Measurements from ENCODE around the gene ADRA1B.
"Not testable (repeated sequence)": the region's sequence is repeated elsewhere in the genome, so short reads cannot be mapped to it uniquely, and the experiment has no call there.

ADRA1B gene

DNA sequence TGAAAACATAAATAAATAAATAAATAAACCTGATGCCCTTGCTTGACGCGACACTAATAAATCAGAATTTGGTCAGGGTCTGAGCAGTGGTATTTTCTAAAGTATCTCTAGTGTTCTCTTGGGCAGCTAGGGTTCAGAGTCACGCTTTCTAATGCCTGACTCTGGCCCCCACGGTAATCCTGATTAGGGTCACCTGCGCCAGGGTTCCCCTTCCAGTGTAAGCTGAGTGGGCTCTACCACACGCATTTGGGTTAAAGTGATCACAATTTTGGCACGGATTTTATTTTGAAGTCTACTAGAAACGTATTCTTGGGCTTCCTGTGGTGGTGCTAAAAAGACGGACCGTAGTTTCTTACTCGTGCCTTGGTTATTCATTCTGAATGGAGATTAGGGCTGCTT lies 93.3 kb downstream of the ADRA1B start:
- H3K36me3 ChIP-seq (ENCODE audit: control insufficient read depth, insufficient read depth, low read length): peaks cover 11% of the 10 kb centered on the region
- peaks cover 9% of the 10 kb centered on the region for H3K4me1 ChIP-seq (ENCODE audit: control insufficient read depth, insufficient read depth, low read length)
- no peaks in the 10 kb centered on the region for H3K9me3 ChIP-seq (ENCODE audit: control insufficient read depth, low read length)
- H3K27ac ChIP-seq (ENCODE audit: insufficient read depth, low read depth, low read length, poor library complexity, severe bottlenecking): peak overlapping the region; percentile 56
- 9 to 11% methylated on average over 11 of the region's 11 CpGs for WGBS, 2 experiments
- peak overlapping the region; percentile 93 for H3K4me3 ChIP-seq (ENCODE audit: insufficient read depth, low read depth, low read length)
- H3K27me3 ChIP-seq (ENCODE audit: control insufficient read depth, insufficient read depth, low read length, poor library complexity, severe bottlenecking): no peaks in the 10 kb centered on the region

DNA sequence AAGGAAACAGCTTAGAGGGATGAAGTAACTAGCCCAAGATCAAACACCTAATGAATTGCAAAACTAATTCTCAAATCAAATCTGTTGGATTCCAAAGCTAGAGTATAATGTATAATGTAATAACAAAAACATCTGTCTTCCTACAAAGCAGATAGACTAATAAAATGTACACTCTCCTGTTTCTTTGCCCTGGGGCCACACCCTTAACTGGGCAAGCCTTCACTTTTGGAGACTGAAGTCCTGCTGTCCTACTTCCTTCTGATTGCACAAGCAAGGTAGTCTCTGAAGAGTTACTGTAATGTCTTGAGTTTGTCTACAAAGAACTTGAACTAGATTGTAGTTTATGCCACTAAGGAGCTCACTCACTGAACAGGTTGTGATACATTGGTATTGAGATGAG lies 95.2 kb downstream of the ADRA1B start:
- H3K4me1 ChIP-seq (ENCODE audit: control insufficient read depth, insufficient read depth, low read length): peaks cover 9% of the 10 kb centered on the region
- no peak overlapping the region for H3K27ac ChIP-seq (ENCODE audit: insufficient read depth, low read depth, low read length, poor library complexity, severe bottlenecking)
- H3K36me3 ChIP-seq (ENCODE audit: control insufficient read depth, insufficient read depth, low read length): peaks cover 11% of the 10 kb centered on the region
- H3K9me3 ChIP-seq (ENCODE audit: control insufficient read depth, low read length): no peaks in the 10 kb centered on the region
- H3K4me3 ChIP-seq (ENCODE audit: insufficient read depth, low read depth, low read length): no peak overlapping the region
- H3K27me3 ChIP-seq (ENCODE audit: control insufficient read depth, insufficient read depth, low read length, poor library complexity, severe bottlenecking): no peaks in the 10 kb centered on the region

DNA sequence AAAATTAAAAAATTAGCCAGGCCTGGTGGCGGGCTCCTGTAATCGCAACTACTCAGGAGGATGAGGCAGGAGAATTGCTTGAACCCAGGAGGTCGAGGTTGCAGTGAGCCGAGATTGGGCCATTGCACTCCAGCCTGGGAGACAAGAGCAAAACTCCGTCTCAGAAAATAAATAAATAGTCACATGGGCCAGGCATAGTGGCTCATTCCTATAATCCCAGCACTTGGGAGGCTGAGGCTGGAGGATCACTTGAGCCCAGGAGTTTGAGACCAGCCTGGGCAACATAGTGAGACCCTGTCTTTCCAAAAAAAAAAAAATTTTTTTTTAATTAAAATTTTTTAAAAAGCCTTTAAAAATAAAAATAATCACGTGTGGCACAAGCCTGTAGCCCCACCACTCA lies 97.9 kb downstream of the ADRA1B start:
- not testable (repeated sequence) for H3K27ac ChIP-seq (ENCODE audit: insufficient read depth, low read depth, low read length, poor library complexity, severe bottlenecking); H3K27me3 ChIP-seq (ENCODE audit: control insufficient read depth, insufficient read depth, low read length, poor library complexity, severe bottlenecking); H3K9me3 ChIP-seq (ENCODE audit: control insufficient read depth, low read length); H3K4me3 ChIP-seq (ENCODE audit: insufficient read depth, low read depth, low read length); H3K4me1 ChIP-seq (ENCODE audit: control insufficient read depth, insufficient read depth, low read length)
- WGBS, 2 experiments: 94% methylated on average over 6 of the region's 6 CpGs
- H3K36me3 ChIP-seq (ENCODE audit: control insufficient read depth, insufficient read depth, low read length): peaks cover 12% of the 10 kb centered on the region

DNA sequence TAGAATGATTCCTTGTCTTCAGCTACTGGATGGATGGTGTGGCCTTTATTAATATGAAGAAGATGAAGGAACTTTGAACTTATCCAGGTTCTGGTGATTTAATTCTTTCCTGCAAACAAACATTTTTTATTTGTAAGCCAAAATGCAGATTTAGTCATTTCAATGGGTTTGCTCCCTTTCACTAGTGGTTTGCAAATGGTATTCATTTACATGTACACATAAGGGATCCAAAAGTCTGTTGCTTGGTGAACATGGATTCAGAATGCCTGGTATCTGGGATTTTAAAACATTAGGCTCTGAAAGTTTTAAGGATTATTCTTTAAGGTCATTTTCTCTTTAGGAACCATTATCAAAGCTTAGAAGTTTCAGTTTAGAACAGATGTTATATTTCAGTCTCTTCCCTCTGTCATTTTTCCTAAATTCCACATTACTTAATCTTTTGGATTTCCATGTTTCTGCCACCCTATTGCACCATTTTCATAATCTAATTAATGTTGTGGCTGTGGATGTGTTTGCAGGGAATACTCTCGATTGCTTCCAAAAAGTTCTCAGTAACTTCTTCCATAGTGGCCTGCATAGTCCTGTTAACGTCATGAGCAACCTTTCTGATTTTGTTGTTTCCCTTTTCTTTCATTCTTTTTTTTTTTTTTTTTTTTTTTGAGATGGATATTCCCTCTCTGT lies 102.8 kb downstream of the ADRA1B start:
- H3K9me3 ChIP-seq (ENCODE audit: control insufficient read depth, low read length): no peaks in the 10 kb centered on the region
- no peaks in the 10 kb centered on the region for H3K27me3 ChIP-seq (ENCODE audit: control insufficient read depth, insufficient read depth, low read length, poor library complexity, severe bottlenecking)
- no peak overlapping the region for H3K27ac ChIP-seq (ENCODE audit: insufficient read depth, low read depth, low read length, poor library complexity, severe bottlenecking)
- H3K4me1 ChIP-seq (ENCODE audit: control insufficient read depth, insufficient read depth, low read length): no peaks in the 10 kb centered on the region
- 85% methylated on average over 2 of the region's 2 CpGs; no CpG with 5 or more reads in 1 of the 2 experiments for WGBS, 2 experiments
- no peak overlapping the region for H3K4me3 ChIP-seq (ENCODE audit: insufficient read depth, low read depth, low read length)
- H3K36me3 ChIP-seq (ENCODE audit: control insufficient read depth, insufficient read depth, low read length): peaks cover 4% of the 10 kb centered on the region

DNA sequence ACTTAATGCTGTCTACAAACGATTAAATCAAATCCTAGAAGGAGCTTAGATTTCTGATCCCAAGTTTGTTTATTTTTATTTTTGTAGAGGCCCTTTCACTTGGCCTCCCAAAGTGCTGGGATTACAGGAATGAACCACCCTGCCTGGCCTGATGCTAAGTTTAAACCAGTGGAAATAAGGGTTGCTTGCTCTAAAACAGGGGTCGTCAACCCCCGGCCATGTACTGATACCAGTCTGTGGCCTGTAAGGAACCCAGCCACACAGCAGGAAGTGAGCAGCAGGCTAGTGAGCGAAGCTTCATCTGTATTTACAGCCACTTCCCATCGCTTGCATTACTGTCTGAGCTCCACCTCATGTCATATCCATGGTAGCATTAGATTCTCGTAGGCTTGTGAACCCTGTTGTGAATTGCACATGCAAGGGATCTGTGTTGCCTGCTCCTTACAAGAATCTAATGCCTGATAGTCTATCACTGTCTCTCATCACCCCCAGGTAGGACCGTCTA lies 104.0 kb downstream of the ADRA1B start:
- WGBS, 2 experiments: 95 to 96% methylated on average over 6 to 7 of the region's 7 CpGs
- H3K27ac ChIP-seq (ENCODE audit: insufficient read depth, low read depth, low read length, poor library complexity, severe bottlenecking): no peak overlapping the region
- H3K27me3 ChIP-seq (ENCODE audit: control insufficient read depth, insufficient read depth, low read length, poor library complexity, severe bottlenecking): no peaks in the 10 kb centered on the region
- H3K9me3 ChIP-seq (ENCODE audit: control insufficient read depth, low read length): no peaks in the 10 kb centered on the region
- no peaks in the 10 kb centered on the region for H3K4me1 ChIP-seq (ENCODE audit: control insufficient read depth, insufficient read depth, low read length)
- H3K4me3 ChIP-seq (ENCODE audit: insufficient read depth, low read depth, low read length): no peak overlapping the region
- H3K36me3 ChIP-seq (ENCODE audit: control insufficient read depth, insufficient read depth, low read length): peaks cover 4% of the 10 kb centered on the region

DNA sequence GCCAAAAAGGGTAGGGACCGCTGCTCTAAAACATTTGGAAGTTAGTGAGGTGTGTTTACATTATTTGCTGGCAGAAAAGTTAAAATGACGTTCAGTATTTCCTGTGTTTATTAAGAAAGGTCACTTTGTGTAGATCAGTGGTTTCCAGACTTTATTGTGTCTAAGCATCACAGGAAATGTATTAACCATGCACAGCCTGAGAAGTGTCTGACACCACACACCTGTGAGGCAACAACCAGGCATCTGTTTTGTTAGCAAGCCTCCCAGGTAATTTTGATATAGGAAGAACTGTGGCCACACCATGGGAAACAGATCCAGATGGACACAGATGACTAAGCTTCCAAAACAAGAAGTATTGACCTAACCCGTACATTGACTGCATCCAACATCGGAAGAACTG lies 104.7 kb downstream of the ADRA1B start:
- peaks cover 4% of the 10 kb centered on the region for H3K36me3 ChIP-seq (ENCODE audit: control insufficient read depth, insufficient read depth, low read length)
- H3K4me3 ChIP-seq (ENCODE audit: insufficient read depth, low read depth, low read length): no peak overlapping the region
- no peaks in the 10 kb centered on the region for H3K9me3 ChIP-seq (ENCODE audit: control insufficient read depth, low read length)
- WGBS, 2 experiments: 95 to 97% methylated on average over 4 of the region's 4 CpGs
- no peak overlapping the region for H3K27ac ChIP-seq (ENCODE audit: insufficient read depth, low read depth, low read length, poor library complexity, severe bottlenecking)
- H3K4me1 ChIP-seq (ENCODE audit: control insufficient read depth, insufficient read depth, low read length): no peaks in the 10 kb centered on the region
- H3K27me3 ChIP-seq (ENCODE audit: control insufficient read depth, insufficient read depth, low read length, poor library complexity, severe bottlenecking): no peaks in the 10 kb centered on the region

DNA sequence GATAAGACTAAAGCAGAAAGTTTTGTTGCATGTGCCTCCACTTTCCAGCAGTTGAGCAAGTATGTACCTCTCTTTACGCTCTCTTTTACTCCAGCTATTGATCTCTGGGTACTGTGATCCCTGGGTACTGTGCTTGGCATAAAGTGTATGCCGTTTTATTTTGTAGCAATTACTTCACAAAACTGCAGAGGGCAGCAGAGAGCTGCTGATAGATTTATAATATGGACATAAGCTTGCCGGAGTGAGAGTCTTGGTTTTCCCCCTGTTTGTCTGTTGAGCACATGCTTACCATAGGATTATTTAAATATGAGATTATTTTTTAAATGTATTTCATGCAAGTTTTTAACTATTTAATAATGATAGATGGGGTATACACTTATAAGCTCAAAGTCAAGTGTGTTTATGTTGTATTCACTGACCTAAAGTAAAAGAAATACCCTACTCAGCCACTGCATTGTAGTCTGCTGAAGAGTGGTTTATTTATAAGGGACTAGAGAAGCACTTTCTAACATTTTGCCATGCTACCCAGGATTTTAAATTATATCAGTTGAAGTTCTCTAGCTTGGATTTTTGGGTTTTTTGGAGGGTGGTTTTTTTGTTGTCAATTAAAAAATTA lies 105.7 kb downstream of the ADRA1B start:
- Histone ChIP-seq H3K9me3 (ENCODE audit: control insufficient read depth, low read length) (no peaks in the 10 kb centered on the region), H3K4me1 (ENCODE audit: control insufficient read depth, insufficient read depth, low read length) (no peaks in the 10 kb centered on the region), H3K4me3 (ENCODE audit: insufficient read depth, low read depth, low read length) (no peak overlapping the region), H3K27me3 (ENCODE audit: control insufficient read depth, insufficient read depth, low read length, poor library complexity, severe bottlenecking) (no peaks in the 10 kb centered on the region), H3K36me3 (ENCODE audit: control insufficient read depth, insufficient read depth, low read length) (peaks cover 4% of the 10 kb centered on the region), H3K27ac (ENCODE audit: insufficient read depth, low read depth, low read length, poor library complexity, severe bottlenecking) (no peak overlapping the region)
- WGBS, 2 experiments: 50 to 57% methylated on average over 3 of the region's 3 CpGs
